Measurements from ENCODE around the gene SGF29.

- TF ChIP-seq CTCF (conservative IDR thresholded peaks at IDR 0.05) (no peak), ZFX (IDR thresholded peaks at IDR 0.05) (no peak)
Measured at GRCh38 chr16:28537964-28538732, 15.6 kb upstream of the SGF29 start.
